Skeletal muscle satellite cell (primary cell): ENCODE measurements around the gene GLDC.

Experiments
- H3K27me3 ChIP-seq: 2 replicates; pipeline ENCODE4 v1.7.0; 2013; ENCODE audit warnings: low read length; ENCODE audit not compliant: control insufficient read depth, insufficient read depth
- H3K36me3 ChIP-seq: 2 replicates; pipeline ENCODE4 v1.7.0; 2013; ENCODE audit warnings: mild to moderate bottlenecking, control low read depth, low read length; ENCODE audit not compliant: insufficient read depth
- H3K4me1 ChIP-seq: 2 replicates; pipeline ENCODE4 v1.7.0; 2013; ENCODE audit warnings: low read length; ENCODE audit not compliant: control insufficient read depth, insufficient read depth
- H3K4me2 ChIP-seq: 2 replicates; pipeline ENCODE4 v1.7.0; 2013; ENCODE audit warnings: mild to moderate bottlenecking, low read length
- H3K4me3 ChIP-seq: 2 replicates; pipeline ENCODE4 v1.7.0; 2013; ENCODE audit warnings: low read length
- H3K9ac ChIP-seq: 2 replicates; pipeline ENCODE4 v1.7.0; 2013; ENCODE audit warnings: mild to moderate bottlenecking, low read depth, low read length, moderate library complexity
- H3K9me3 ChIP-seq: replicated peaks from 2 replicates; pipeline ENCODE4 v1.7.0; 2013; ENCODE audit warnings: mild to moderate bottlenecking, control low read depth, low read length

GLDC gene

GRCh38 chr9:6535594-6535993, 109.9 kb downstream of the GLDC start:
- H3K36me3 ChIP-seq, result no peaks in the 10 kb centered on the region
- H3K9ac ChIP-seq, result no peak overlapping the region
- H3K4me1 ChIP-seq, result peaks cover 9% of the 10 kb centered on the region
- no peak overlapping the region for H3K4me2 ChIP-seq
- H3K4me3 ChIP-seq, result no peak overlapping the region
- no peaks in the 10 kb centered on the region for H3K9me3 ChIP-seq
- no peaks in the 10 kb centered on the region for H3K27me3 ChIP-seq

DNA sequence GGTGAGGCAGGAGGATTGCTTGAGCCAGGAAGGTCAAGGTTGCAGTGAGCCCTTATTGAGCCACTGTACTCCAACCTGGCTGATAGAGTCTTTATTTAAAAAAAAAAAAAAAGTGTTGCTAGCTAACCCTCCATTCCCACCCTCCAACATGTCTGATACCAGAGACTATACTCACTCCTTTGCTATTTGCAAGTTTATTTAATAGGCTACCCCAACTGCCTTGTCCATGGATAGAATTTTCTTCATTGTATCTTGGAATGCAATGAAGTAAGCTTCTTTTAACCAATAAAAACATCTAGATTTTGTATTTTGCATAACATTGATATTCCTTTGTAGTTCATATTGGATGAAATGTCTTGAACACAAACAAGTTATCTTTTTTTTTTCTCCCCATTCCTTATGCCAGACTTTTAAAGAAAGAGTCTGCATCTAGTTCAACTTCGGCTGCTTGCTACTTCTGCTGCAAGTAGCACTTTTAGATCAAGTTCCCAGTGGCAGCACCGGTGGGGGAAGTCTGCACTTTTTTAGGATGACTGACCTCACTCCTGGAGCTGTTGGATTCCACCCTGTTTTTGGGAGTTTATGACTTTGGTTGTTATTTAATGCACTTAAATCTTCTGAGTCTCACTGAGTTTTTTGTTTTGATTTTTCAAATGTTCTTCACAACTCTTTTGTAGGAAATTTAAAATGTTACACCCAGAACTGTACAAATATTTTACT, 120.0 kb downstream of the GLDC start:
- H3K4me3 ChIP-seq, result no peak overlapping the region
- peaks cover 24% of the 10 kb centered on the region for H3K36me3 ChIP-seq
- peaks cover 17% of the 10 kb centered on the region for H3K4me1 ChIP-seq
- no peaks in the 10 kb centered on the region for H3K27me3 ChIP-seq
- no peak overlapping the region for H3K4me2 ChIP-seq
- no peaks in the 10 kb centered on the region for H3K9me3 ChIP-seq
- no peak overlapping the region for H3K9ac ChIP-seq

- H3K9me3 ChIP-seq, result no peaks in the 10 kb centered on the region
- no peaks in the 10 kb centered on the region for H3K27me3 ChIP-seq
- peaks cover 37% of the 10 kb centered on the region for H3K36me3 ChIP-seq
- no peak overlapping the region for H3K4me3 ChIP-seq
- H3K4me2 ChIP-seq, result no peak overlapping the region
- no peak overlapping the region for H3K9ac ChIP-seq
- peaks cover 11% of the 10 kb centered on the region for H3K4me1 ChIP-seq
Observed at GRCh38 chr9:6522263-6522662, 123.3 kb downstream of the GLDC start.

- Histone ChIP-seq H3K36me3 (peaks cover 47% of the 10 kb centered on the region), H3K4me1 (peaks cover 9% of the 10 kb centered on the region), H3K4me3 (no peak overlapping the region), H3K9ac (no peak overlapping the region), H3K4me2 (no peak overlapping the region), H3K27me3 (no peaks in the 10 kb centered on the region), H3K9me3 (no peaks in the 10 kb centered on the region)
Observed at GRCh38 chr9:6512085-6512657, 133.4 kb downstream of the GLDC start.

- peaks cover 20% of the 10 kb centered on the region for H3K4me1 ChIP-seq
- H3K9me3 ChIP-seq, result no peaks in the 10 kb centered on the region
- H3K27me3 ChIP-seq, result no peaks in the 10 kb centered on the region
- H3K9ac ChIP-seq, result no peak overlapping the region
- H3K4me3 ChIP-seq, result no peak overlapping the region
- H3K36me3 ChIP-seq, result peaks cover 79% of the 10 kb centered on the region
- H3K4me2 ChIP-seq, result no peak overlapping the region
Observed at GRCh38 chr9:6506571-6506970, 139.0 kb downstream of the GLDC start.

DNA sequence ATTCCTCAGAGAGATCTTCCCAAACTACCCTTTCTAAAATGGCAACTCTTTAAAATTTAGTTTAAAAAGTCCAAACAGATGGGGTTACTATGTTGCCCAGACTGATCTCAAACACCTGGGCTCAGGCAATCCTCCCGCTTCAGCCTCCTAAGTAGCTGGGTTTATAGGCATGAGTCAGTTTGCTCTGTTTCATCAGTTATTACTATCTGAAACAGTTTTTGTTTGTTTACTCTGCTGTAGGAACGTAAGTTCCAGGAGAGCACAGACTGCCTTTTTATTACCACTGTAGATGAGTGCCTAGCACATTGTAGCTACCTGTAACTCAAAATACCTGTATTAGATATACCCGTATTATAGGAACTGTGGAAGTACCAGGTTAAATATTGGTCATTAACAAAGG, 143.1 kb downstream of the GLDC start:
- no peak overlapping the region for H3K4me2 ChIP-seq
- no peaks in the 10 kb centered on the region for H3K9me3 ChIP-seq
- H3K4me1 ChIP-seq, result peaks cover 34% of the 10 kb centered on the region
- H3K9ac ChIP-seq, result no peak overlapping the region
- no peak overlapping the region for H3K4me3 ChIP-seq
- peaks cover 81% of the 10 kb centered on the region for H3K36me3 ChIP-seq
- H3K27me3 ChIP-seq, result no peaks in the 10 kb centered on the region

- Histone ChIP-seq H3K4me2 (no peak overlapping the region), H3K27me3 (no peaks in the 10 kb centered on the region), H3K9ac (no peak overlapping the region), H3K36me3 (peaks cover 81% of the 10 kb centered on the region), H3K4me3 (no peak overlapping the region), H3K4me1 (peaks cover 33% of the 10 kb centered on the region), H3K9me3 (no peaks in the 10 kb centered on the region)
Observed at GRCh38 chr9:6501526-6502210, 143.9 kb downstream of the GLDC start.

- Histone ChIP-seq H3K4me1 (peaks cover 28% of the 10 kb centered on the region), H3K9me3 (no peaks in the 10 kb centered on the region), H3K36me3 (peaks cover 74% of the 10 kb centered on the region)
Observed at GRCh38 chr9:6498982-6499381, 146.5 kb downstream of the GLDC start.

GRCh38 chr9:6495466-6495865, 150.1 kb downstream of the GLDC start:
- Histone ChIP-seq H3K9me3 (no peaks in the 10 kb centered on the region), H3K27me3 (no peaks in the 10 kb centered on the region), H3K4me1 (peaks cover 16% of the 10 kb centered on the region), H3K4me2 (no peak overlapping the region), H3K36me3 (peaks cover 57% of the 10 kb centered on the region), H3K4me3 (no peak overlapping the region), H3K9ac (no peak overlapping the region)

More at GRCh38 chr9:6498982-6499381, 146.5 kb downstream of the GLDC start:
- no peaks in the 10 kb centered on the region for H3K27me3 ChIP-seq
- no peak overlapping the region for H3K4me3 ChIP-seq
- no peak overlapping the region for H3K9ac ChIP-seq
- H3K4me2 ChIP-seq, result no peak overlapping the region

DNA sequence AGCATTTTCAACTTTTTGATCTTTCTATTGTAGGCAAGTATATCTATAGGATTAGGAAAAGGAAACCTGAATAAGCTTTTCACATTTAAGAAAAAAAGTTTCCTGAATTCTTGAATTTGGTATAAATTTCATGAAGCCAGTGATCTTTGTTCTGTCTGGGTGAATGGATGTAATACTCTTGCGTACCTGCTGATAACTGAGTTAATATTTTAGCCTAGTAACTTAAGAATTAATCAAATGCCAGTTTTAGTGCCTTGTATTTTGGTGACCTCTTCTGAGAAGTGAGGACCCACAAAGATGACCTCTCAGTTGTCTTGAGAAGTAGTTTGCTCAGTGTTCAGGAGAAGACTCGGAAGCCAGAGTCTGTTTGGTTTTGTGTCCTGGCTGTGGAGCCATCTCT, 154.7 kb downstream of the GLDC start:
- Histone ChIP-seq H3K9ac (no peak overlapping the region), H3K9me3 (no peaks in the 10 kb centered on the region), H3K4me3 (no peak overlapping the region), H3K4me1 (no peaks in the 10 kb centered on the region), H3K27me3 (no peaks in the 10 kb centered on the region), H3K36me3 (peaks cover 57% of the 10 kb centered on the region), H3K4me2 (no peak overlapping the region)

DNA sequence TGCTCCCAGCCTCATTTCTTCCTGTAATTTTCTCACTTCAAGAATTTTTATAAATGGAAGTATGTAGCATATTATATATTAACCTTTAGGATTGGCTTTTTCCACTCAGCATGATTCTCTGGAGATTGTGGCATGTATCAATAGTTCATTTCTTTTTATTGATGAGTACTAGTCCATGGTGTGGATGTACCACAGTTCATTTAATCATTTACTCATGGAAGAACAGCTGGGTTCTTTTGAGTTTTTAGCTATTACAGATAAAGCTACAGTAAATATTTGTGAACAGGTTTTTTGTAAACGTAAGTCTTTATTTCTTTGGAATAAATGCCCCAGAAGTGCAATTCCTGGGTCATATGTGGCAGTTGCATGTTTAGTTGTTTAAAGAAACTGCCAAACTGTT, 156.4 kb downstream of the GLDC start:
- H3K9me3 ChIP-seq, result no peaks in the 10 kb centered on the region
- H3K27me3 ChIP-seq, result no peaks in the 10 kb centered on the region
- peaks cover 53% of the 10 kb centered on the region for H3K36me3 ChIP-seq
- no peak overlapping the region for H3K4me3 ChIP-seq
- no peak overlapping the region for H3K4me2 ChIP-seq
- H3K9ac ChIP-seq, result no peak overlapping the region
- H3K4me1 ChIP-seq, result no peaks in the 10 kb centered on the region
